B cell (primary cell): ENCODE results near the gene BSND.

Experiments
- EZH2 ChIP-seq: IDR thresholded peaks from 2 replicates; pipeline ENCODE4 v1.6.1; 2012; ENCODE audit warnings: borderline replicate concordance, low read depth, mild to moderate bottlenecking, moderate library complexity, low read length; ENCODE audit not compliant: insufficient read depth, poor library complexity, severe bottlenecking
- TF ChIP-seq, protein P1 (sequence below): fragments of 200-600 bp; IDR thresholded peaks from one replicate; pipeline ENCODE4 v1.8.0; 2022; ENCODE audit warnings: antibody characterized with exemption, mild to moderate bottlenecking

DNA sequence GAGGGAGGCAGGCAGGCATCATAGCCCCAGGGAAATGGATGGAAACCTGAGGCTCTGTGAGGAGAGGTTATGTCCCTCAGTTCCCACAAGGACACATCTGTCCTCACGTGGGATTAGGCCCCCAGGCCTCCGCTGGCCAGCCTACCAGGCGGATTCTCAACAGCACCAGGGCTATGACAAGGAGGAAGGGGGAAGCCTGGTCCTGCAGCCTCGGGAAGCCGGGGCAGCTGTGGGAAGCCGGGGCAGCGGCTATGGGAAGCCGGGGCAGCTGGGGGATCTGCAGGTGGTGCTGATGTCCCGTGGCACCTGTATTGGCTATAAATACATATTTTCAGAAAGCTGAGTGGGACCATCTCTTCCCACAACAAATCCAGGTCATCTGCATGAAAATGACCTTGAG is 19.7 kb downstream of the BSND start:
- TF ChIP-seq EZH2 = no peak
- TF ChIP-seq, protein P1, sequence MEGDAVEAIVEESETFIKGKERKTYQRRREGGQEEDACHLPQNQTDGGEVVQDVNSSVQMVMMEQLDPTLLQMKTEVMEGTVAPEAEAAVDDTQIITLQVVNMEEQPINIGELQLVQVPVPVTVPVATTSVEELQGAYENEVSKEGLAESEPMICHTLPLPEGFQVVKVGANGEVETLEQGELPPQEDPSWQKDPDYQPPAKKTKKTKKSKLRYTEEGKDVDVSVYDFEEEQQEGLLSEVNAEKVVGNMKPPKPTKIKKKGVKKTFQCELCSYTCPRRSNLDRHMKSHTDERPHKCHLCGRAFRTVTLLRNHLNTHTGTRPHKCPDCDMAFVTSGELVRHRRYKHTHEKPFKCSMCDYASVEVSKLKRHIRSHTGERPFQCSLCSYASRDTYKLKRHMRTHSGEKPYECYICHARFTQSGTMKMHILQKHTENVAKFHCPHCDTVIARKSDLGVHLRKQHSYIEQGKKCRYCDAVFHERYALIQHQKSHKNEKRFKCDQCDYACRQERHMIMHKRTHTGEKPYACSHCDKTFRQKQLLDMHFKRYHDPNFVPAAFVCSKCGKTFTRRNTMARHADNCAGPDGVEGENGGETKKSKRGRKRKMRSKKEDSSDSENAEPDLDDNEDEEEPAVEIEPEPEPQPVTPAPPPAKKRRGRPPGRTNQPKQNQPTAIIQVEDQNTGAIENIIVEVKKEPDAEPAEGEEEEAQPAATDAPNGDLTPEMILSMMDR = no peak
